Panc1 (cell line): ENCODE measurements around the gene COG8. TPM values are rescaled to one million over a fixed set of nuclear protein-coding genes. Genes with fewer than 3 reads are reported as not detected.

Source experiments
- ATAC-seq: fragments of 200-7000 bp; cut with Tn5 transposase; 2 replicates; pipeline ENCODE4 v1.9.1; 2020; ENCODE audit warnings: mild to moderate bottlenecking, moderate library complexity
- BruUV-seq: library from RNA; stranded (reverse); fragments of 400-500 nt; replicated peaks from 2 replicates; lab custom pipeline; 2021; lab: Mats Ljungman, UMichigan
- CTCF ChIA-PET: fragments of 300-600 bp; sonication (Branson Sonifier 250); formaldehyde crosslinking; loops from one replicate; lab custom pipeline; 2022; ENCODE audit warnings: antibody characterized with exemption; lab: Charles Lee
- POLR2A ChIA-PET: fragments of 300-600 bp; sonication (Branson Sonifier 250); formaldehyde crosslinking; loops from one replicate; lab custom pipeline; 2022; ENCODE audit warnings: antibody characterized with exemption; lab: Charles Lee
- DNase-seq: peaks from one replicate; pipeline ENCODE4 v3.0.0-alpha.2; 2010; ENCODE audit warnings: low read depth, low spot score
- H3K27ac ChIP-seq: 2 replicates; pipeline ENCODE4 v1.5.1; 2011; ENCODE audit warnings: mild to moderate bottlenecking, low read length, inconsistent platforms
- H3K27me3 ChIP-seq: fragments of 200-500 bp; sonication (Bioruptor generic); 2 replicates; pipeline ENCODE4 v1.6.0; 2014; ENCODE audit warnings: low read length, inconsistent platforms; ENCODE audit not compliant: control insufficient read depth, insufficient read depth
- H3K36me3 ChIP-seq: fragments of 200-500 bp; sonication (Bioruptor generic); 2 replicates; pipeline ENCODE4 v1.5.1; 2014; ENCODE audit warnings: inconsistent platforms, mild to moderate bottlenecking, low read length, moderate library complexity; ENCODE audit not compliant: control insufficient read depth, insufficient read depth
- H3K4me1 ChIP-seq: 2 replicates; pipeline ENCODE4 v1.5.1; 2011; ENCODE audit warnings: inconsistent platforms, mild to moderate bottlenecking, low read length, moderate library complexity; ENCODE audit not compliant: control insufficient read depth, insufficient read depth
- H3K4me3 ChIP-seq, 2 experiments: 2 replicates each; pipeline ENCODE4 v1.5.1; 2011 to 2012; ENCODE audit warnings: low read depth in 2 of 2, low read length in 2 of 2, mild to moderate bottlenecking in 2 of 2, inconsistent platforms in 1 of 2, moderate library complexity in 1 of 2
- H3K9me3 ChIP-seq: fragments of 200-500 bp; sonication (Bioruptor generic); 2 replicates; pipeline ENCODE4 v1.5.1; 2014; ENCODE audit warnings: low read depth, mild to moderate bottlenecking, inconsistent platforms, low read length, moderate library complexity; ENCODE audit not compliant: control insufficient read depth, insufficient read depth
- CTCF ChIP-seq: fragments of 450-650 bp; IDR thresholded peaks from 2 replicates; pipeline ENCODE4 v1.5.1; 2017; ENCODE audit warnings: mild to moderate bottlenecking
- POLR2AphosphoS5 ChIP-seq: IDR thresholded peaks from 2 replicates; pipeline ENCODE4 v1.6.1; 2012; ENCODE audit warnings: mild to moderate bottlenecking, low read depth, low read length, moderate library complexity
- SIN3A ChIP-seq: IDR thresholded peaks from 2 replicates; pipeline ENCODE4 v1.6.1; 2012; ENCODE audit warnings: low read depth, mild to moderate bottlenecking, low read length, moderate library complexity, borderline replicate concordance; ENCODE audit not compliant: insufficient read depth
- TCF7L2 ChIP-seq: IDR thresholded peaks from 2 replicates; pipeline ENCODE4 v1.6.1; 2011; ENCODE audit warnings: mild to moderate bottlenecking, low read depth, low read length, inconsistent platforms
- in situ Hi-C: cut with HindIII; loops from 2 replicates; pipeline ENCODE4 v1.10.0; 2016; ENCODE audit warnings: low sequenced_read_pairs, low pct_unique_long_range_greater_than_20kb
- intact Hi-C: fragments of 100-400 bp; cut with micrococcal nuclease; formaldehyde crosslinking; loops from one replicate; pipeline ENCODE4 v1.10.0; 2022; ENCODE audit not compliant: unreplicated experiment
- total RNA-seq: library from RNA; stranded (reverse); gene quantifications from one replicate; pipeline ENCODE4 v1.2.1, GENCODE V29; 2021; ENCODE audit not compliant: unreplicated experiment
- TF ChIP-seq, protein P1 (sequence below), 2 experiments: IDR thresholded peaks; 2 replicates each; pipeline ENCODE4 v1.6.1; 2011 to 2012; ENCODE audit warnings: low read depth in 2 of 2, control low read depth in 1 of 2, low read length in 1 of 2, mild to moderate bottlenecking in 1 of 2, moderate library complexity in 1 of 2; ENCODE audit not compliant: insufficient read depth in 1 of 2

COG8 gene
- total RNA-seq, 1 experiment from 2014 or later, result 30.5 TPM

- H3K27me3 ChIP-seq, result no peaks in the 10 kb centered on the region
- TF ChIP-seq TCF7L2, result no peak
- H3K27ac ChIP-seq, result no peak overlapping the region
- ATAC-seq, result no peak
- H3K9me3 ChIP-seq, result no peaks in the 10 kb centered on the region
- in situ Hi-C loops (no loop called here), intact Hi-C loops (no loop called here)
- H3K4me1 ChIP-seq, result peaks cover 10% of the 10 kb centered on the region
- CTCF ChIA-PET, result no interaction called here
- no peak overlapping the region for H3K4me3 ChIP-seq
- no peaks in the 10 kb centered on the region; the same call in 1 of the 2 replicates for H3K36me3 ChIP-seq
- no TSS peak for BruUV-seq
- no peak for DNase-seq
- POLR2A ChIA-PET, result no interaction called here
Observed at GRCh38 chr16:69320740-69321073, 18.7 kb downstream of the COG8 start.

GRCh38 chr16:69319826-69320739 lies 19.3 kb downstream of the COG8 start:
- Histone ChIP-seq H3K4me1 (peaks cover 10% of the 10 kb centered on the region), H3K36me3 (no peaks in the 10 kb centered on the region; the same call in 1 of the 2 replicates), H3K27ac (no peak overlapping the region), H3K27me3 (no peaks in the 10 kb centered on the region), H3K9me3 (no peaks in the 10 kb centered on the region), H3K4me3 (no peak overlapping the region)
- ATAC-seq (no peak), DNase-seq (no peak)
- no TSS peak for BruUV-seq
- intact Hi-C loops, result no loop called here
- ChIA-PET CTCF (no interaction called here), POLR2A (no interaction called here)
- in situ Hi-C loops, result no loop called here
- TF ChIP-seq CTCF (no peak), TCF7L2 (no peak), SIN3A (no peak), POLR2AphosphoS5 (no peak)
- TF ChIP-seq, protein P1, sequence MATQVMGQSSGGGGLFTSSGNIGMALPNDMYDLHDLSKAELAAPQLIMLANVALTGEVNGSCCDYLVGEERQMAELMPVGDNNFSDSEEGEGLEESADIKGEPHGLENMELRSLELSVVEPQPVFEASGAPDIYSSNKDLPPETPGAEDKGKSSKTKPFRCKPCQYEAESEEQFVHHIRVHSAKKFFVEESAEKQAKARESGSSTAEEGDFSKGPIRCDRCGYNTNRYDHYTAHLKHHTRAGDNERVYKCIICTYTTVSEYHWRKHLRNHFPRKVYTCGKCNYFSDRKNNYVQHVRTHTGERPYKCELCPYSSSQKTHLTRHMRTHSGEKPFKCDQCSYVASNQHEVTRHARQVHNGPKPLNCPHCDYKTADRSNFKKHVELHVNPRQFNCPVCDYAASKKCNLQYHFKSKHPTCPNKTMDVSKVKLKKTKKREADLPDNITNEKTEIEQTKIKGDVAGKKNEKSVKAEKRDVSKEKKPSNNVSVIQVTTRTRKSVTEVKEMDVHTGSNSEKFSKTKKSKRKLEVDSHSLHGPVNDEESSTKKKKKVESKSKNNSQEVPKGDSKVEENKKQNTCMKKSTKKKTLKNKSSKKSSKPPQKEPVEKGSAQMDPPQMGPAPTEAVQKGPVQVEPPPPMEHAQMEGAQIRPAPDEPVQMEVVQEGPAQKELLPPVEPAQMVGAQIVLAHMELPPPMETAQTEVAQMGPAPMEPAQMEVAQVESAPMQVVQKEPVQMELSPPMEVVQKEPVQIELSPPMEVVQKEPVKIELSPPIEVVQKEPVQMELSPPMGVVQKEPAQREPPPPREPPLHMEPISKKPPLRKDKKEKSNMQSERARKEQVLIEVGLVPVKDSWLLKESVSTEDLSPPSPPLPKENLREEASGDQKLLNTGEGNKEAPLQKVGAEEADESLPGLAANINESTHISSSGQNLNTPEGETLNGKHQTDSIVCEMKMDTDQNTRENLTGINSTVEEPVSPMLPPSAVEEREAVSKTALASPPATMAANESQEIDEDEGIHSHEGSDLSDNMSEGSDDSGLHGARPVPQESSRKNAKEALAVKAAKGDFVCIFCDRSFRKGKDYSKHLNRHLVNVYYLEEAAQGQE (IDR thresholded peaks at IDR 0.05; ENCODE audit: insufficient read depth in 1 of 2, low read depth in 2 of 2, low read length in 1 of 2), result no peak

DNA sequence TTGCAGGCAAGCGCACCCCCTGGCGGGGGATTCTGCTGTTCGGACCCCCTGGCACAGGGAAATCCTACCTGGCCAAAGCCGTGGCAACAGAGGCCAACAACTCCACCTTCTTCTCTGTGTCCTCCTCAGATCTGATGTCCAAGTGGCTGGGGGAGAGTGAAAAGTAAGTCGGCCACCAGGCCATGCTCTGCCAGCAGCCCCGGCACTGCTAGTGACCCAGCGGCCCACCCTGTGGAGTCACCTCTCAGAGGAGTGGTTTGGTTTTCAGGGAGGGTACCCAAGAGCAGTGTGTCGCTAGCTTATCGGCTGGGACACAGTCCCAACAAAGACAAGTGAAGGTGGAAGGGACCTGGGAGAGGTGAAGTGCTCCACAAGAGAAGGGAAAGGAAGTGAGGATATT lies 20.0 kb downstream of the COG8 start:
- H3K4me3 ChIP-seq, result no peak overlapping the region
- TF ChIP-seq POLR2AphosphoS5 (no peak), TCF7L2 (no peak), CTCF (no peak)
- TF ChIP-seq, protein P1 (IDR thresholded peaks at IDR 0.05; ENCODE audit: insufficient read depth in 1 of 2, low read depth in 2 of 2, low read length in 1 of 2), result no peak
- in situ Hi-C loops, result no loop called here
- H3K27me3 ChIP-seq, result no peaks in the 10 kb centered on the region
- H3K36me3 ChIP-seq, result no peaks in the 10 kb centered on the region; the same call in none of the 2 replicates
- ATAC-seq (no peak), DNase-seq (no peak)
- no peaks in the 10 kb centered on the region for H3K9me3 ChIP-seq
- ChIA-PET CTCF (no interaction called here), POLR2A (no interaction called here)
- peaks cover 5% of the 10 kb centered on the region for H3K4me1 ChIP-seq
- intact Hi-C loops, result no loop called here
- no peak overlapping the region for H3K27ac ChIP-seq
- no TSS peak for BruUV-seq
